HG02759 (cell line): ENCODE data around the gene TMC8.
"Not testable (repeated sequence)": the region's sequence is repeated elsewhere in the genome, so short reads cannot be mapped to it uniquely, and the experiment has no call there.

Experiments used
- ATAC-seq: cut with Tn5 transposase; IDR thresholded peaks from one replicate; pipeline ENCODE4 v1.9.1; 2021; ENCODE audit warnings: mild to moderate bottlenecking, moderate library complexity; ENCODE audit not compliant: unreplicated experiment

The TMC8 gene

GRCh38 chr17:78154903-78155811 lies 24.6 kb downstream of the TMC8 start:
- ATAC-seq = peak; percentile 48

GRCh38 chr17:78159575-78160158 lies 29.1 kb downstream of the TMC8 start:
- ATAC-seq = peak; percentile 48

GRCh38 chr17:78163881-78164747 lies 33.5 kb downstream of the TMC8 start:
- ATAC-seq = no peak

- ATAC-seq = no peak
Measured at GRCh38 chr17:78164748-78165607, 34.4 kb downstream of the TMC8 start.

GRCh38 chr17:78166416-78166815 lies 35.8 kb downstream of the TMC8 start:
- no peak for ATAC-seq

GRCh38 chr17:78168242-78168902 lies 37.8 kb downstream of the TMC8 start, which contains the start of gene SYNGR2:
Gene SYNGR2, plus strand, starts transcription at chr17:78168581. Its CDS starts 36 bp downstream, at chr17:78168617.
- peak; percentile 68 for ATAC-seq

- ATAC-seq = peak; percentile 32
Measured at GRCh38 chr17:78168903-78169793, 38.6 kb downstream of the TMC8 start.

- ATAC-seq = no peak
Measured at GRCh38 chr17:78170692-78171590, 40.4 kb downstream of the TMC8 start.

GRCh38 chr17:78171591-78172248 lies 41.1 kb downstream of the TMC8 start:
- not testable (repeated sequence) for ATAC-seq

GRCh38 chr17:78172249-78173051 lies 41.9 kb downstream of the TMC8 start:
- ATAC-seq = no peak

- ATAC-seq = no peak
Measured at GRCh38 chr17:78173097-78173715, 42.6 kb downstream of the TMC8 start.

GRCh38 chr17:78174346-78174869 lies 43.8 kb downstream of the TMC8 start:
- no peak for ATAC-seq

- no peak for ATAC-seq
Measured at GRCh38 chr17:78174870-78175642, 44.5 kb downstream of the TMC8 start.

GRCh38 chr17:78175643-78175981 lies 45.0 kb downstream of the TMC8 start:
- no peak for ATAC-seq

- ATAC-seq = no peak
Measured at GRCh38 chr17:78176548-78177025, 46.0 kb downstream of the TMC8 start.
